NCI-H1436 treated with DMSO at 0.1 percent for 48 hours (cell line): ENCODE data around the gene SLCO4A1.
"Not testable (repeated sequence)": the region's sequence is repeated elsewhere in the genome, so short reads cannot be mapped to it uniquely, and the experiment has no call there.

Source experiments
- DNase-seq: peaks from one replicate; lab custom pipeline; 2025; lab: John Stamatoyannopoulos, UW

The SLCO4A1 gene

GRCh38 chr20:62665153-62665754 is 23.0 kb downstream of the SLCO4A1 start:
- DNase-seq = no peak

- DNase-seq = no peak
Observed at GRCh38 chr20:62665826-62666735, 23.8 kb downstream of the SLCO4A1 start.

GRCh38 chr20:62666736-62667529 is 24.6 kb downstream of the SLCO4A1 start:
- no peak for DNase-seq

- no peak for DNase-seq
Observed at GRCh38 chr20:62667530-62668440, 25.5 kb downstream of the SLCO4A1 start.

- DNase-seq = no peak
Observed at GRCh38 chr20:62668441-62669027, 26.2 kb downstream of the SLCO4A1 start.

- DNase-seq = no peak
Observed at GRCh38 chr20:62669249-62669648, 26.9 kb downstream of the SLCO4A1 start.

GRCh38 chr20:62670156-62670555 is 27.9 kb downstream of the SLCO4A1 start:
- DNase-seq = no peak

GRCh38 chr20:62670998-62671397 is 28.7 kb downstream of the SLCO4A1 start:
- DNase-seq = no peak

GRCh38 chr20:62671765-62672164 is 29.5 kb downstream of the SLCO4A1 start:
- no peak for DNase-seq

GRCh38 chr20:62674370-62674769 is 32.1 kb downstream of the SLCO4A1 start:
- no peak for DNase-seq

GRCh38 chr20:62675156-62675876 is 33.0 kb downstream of the SLCO4A1 start:
- DNase-seq = no peak

- no peak for DNase-seq
Observed at GRCh38 chr20:62675877-62676260, 33.6 kb downstream of the SLCO4A1 start.

GRCh38 chr20:62676976-62677375 is 34.7 kb downstream of the SLCO4A1 start:
- DNase-seq = no peak

- no peak for DNase-seq
Observed at GRCh38 chr20:62677678-62678077, 35.4 kb downstream of the SLCO4A1 start.

- DNase-seq = no peak
Observed at GRCh38 chr20:62678553-62678952, 36.2 kb downstream of the SLCO4A1 start.

GRCh38 chr20:62679978-62680589 is 37.8 kb downstream of the SLCO4A1 start:
- no peak for DNase-seq

GRCh38 chr20:62682912-62683517 is 40.7 kb downstream of the SLCO4A1 start:
- DNase-seq = no peak

GRCh38 chr20:62683660-62684322 is 41.5 kb downstream of the SLCO4A1 start:
- DNase-seq = not testable (repeated sequence)

GRCh38 chr20:62684981-62685380 is 42.7 kb downstream of the SLCO4A1 start:
- DNase-seq = no peak
